HepG2 (cell line): ENCODE results near the gene NRL. TPM values are rescaled to one million over a fixed set of nuclear protein-coding genes. Genes with fewer than 3 reads are reported as not detected.
A peak's percentile ranks its signal among the peaks of the same experiment; 100 is the strongest.

ENCODE experiments used
- ATAC-seq: fragments of 200-7000 bp; cut with Tn5 transposase; 3 replicates; pipeline ENCODE4 v1.9.1; 2020; ENCODE audit warnings: mild to moderate bottlenecking, moderate library complexity
- BruUV-seq: library from RNA; stranded (reverse); fragments of 400-500 nt; replicated peaks from 2 replicates; lab custom pipeline; 2021; lab: Mats Ljungman, UMichigan
- CTCF ChIA-PET: fragments of 300-600 bp; formaldehyde crosslinking; extraction: SDS; loops from one replicate; lab custom pipeline; 2021; ENCODE audit warnings: low total read pairs, inconsistent platforms, low intra/inter-chr PET ratio; lab: Yijun Ruan, JAX
- POLR2A ChIA-PET: fragments of 350-600 bp; sonication (Branson Sonifier 250); formaldehyde crosslinking; loops from one replicate; lab custom pipeline; 2020; ENCODE audit warnings: antibody characterized with exemption, inconsistent platforms; lab: Yijun Ruan, JAX
- DNase-seq: peaks from one replicate; pipeline ENCODE4 v3.0.0-alpha.2; 2015; ENCODE audit warnings: low spot score
- FAIRE-seq: peaks from 3 replicates; lab custom pipeline; 2011; peaks lifted over from hg19 to GRCh38; lab: Jason Lieb, UNC
- H2AFZ ChIP-seq: one replicate; pipeline ENCODE4 v1.6.1; 2011; ENCODE audit warnings: low read length, inconsistent platforms
- H3K27ac ChIP-seq: fragments of 300-600 bp; 3 replicates; pipeline ENCODE4 v1.8.0; 2011; ENCODE audit warnings: mixed run types, mild to moderate bottlenecking, mixed read lengths, low read length, inconsistent platforms; ENCODE audit not compliant: insufficient read depth; ENCODE audit errors: extremely low read length
- H3K27me3 ChIP-seq, 2 experiments: fragments of 200-600 bp in 1 of 2; 2 replicates in 1 of 2; 3 replicates in 1 of 2; pipeline versions ENCODE4 v1.6.0 to v1.8.0; 2011; ENCODE audit warnings: low read length in 2 of 2, mild to moderate bottlenecking in 2 of 2, moderate library complexity in 2 of 2, inconsistent platforms in 1 of 2; ENCODE audit not compliant: insufficient read depth in 2 of 2, control insufficient read depth in 1 of 2
- H3K36me3 ChIP-seq, 2 experiments: fragments of 200-600 bp in 1 of 2; replicated peaks in 1 of 2; 2 replicates in 1 of 2; 3 replicates in 1 of 2; pipeline versions ENCODE4 v1.5.1 to v1.8.0; 2011; ENCODE audit warnings: low read length in 2 of 2, inconsistent platforms in 1 of 2; ENCODE audit not compliant: insufficient read depth in 2 of 2, control insufficient read depth in 1 of 2
- H3K4me1 ChIP-seq: 2 replicates; pipeline ENCODE4 v1.5.1; 2012; ENCODE audit warnings: low read length, inconsistent platforms; ENCODE audit not compliant: insufficient read depth
- H3K4me2 ChIP-seq: 2 replicates; pipeline ENCODE4 v1.6.0; 2011; ENCODE audit warnings: low read depth, low read length, inconsistent platforms
- H3K4me3 ChIP-seq, 3 experiments: fragments of 200-600 bp in 1 of 3; sonication (generic), shearing (Covaris generic) in 1 of 3; replicated peaks in 1 of 3; 2 replicates each; pipeline ENCODE4 v1.5.1; 2011 to 2016; ENCODE audit warnings: low read length in 3 of 3, inconsistent platforms in 2 of 3, low read depth in 2 of 3, mild to moderate bottlenecking in 2 of 3, control low read depth in 1 of 3, mixed read lengths in 1 of 3; ENCODE audit not compliant: insufficient read depth in 1 of 3
- H3K79me2 ChIP-seq: one replicate; pipeline ENCODE4 v1.6.1; 2011; ENCODE audit warnings: low read length, inconsistent platforms; ENCODE audit not compliant: insufficient read depth
- H3K9ac ChIP-seq: 2 replicates; pipeline ENCODE4 v1.6.0; 2011; ENCODE audit warnings: mild to moderate bottlenecking, low read depth, low read length, inconsistent platforms; ENCODE audit not compliant: insufficient read depth
- H3K9me3 ChIP-seq: 2 replicates; pipeline ENCODE4 v1.5.1; 2012; ENCODE audit warnings: mild to moderate bottlenecking, low read length
- H4K20me1 ChIP-seq: 2 replicates; pipeline ENCODE4 v1.6.0; 2011; ENCODE audit warnings: inconsistent platforms, mild to moderate bottlenecking, low read length, moderate library complexity; ENCODE audit not compliant: insufficient read depth
- CREM ChIP-seq, 2 experiments: sonication (generic) in 1 of 2; formaldehyde crosslinking in 1 of 2; IDR thresholded peaks; 2 replicates each; pipeline versions ENCODE4 v1.4.0 to v1.6.1; 2016 to 2020; ENCODE audit warnings: antibody characterized with exemption in 1 of 2, mild to moderate bottlenecking in 1 of 2, missing genetic modification reagents in 1 of 2
- HNF1A ChIP-seq, 2 experiments: sonication (generic) in 1 of 2; formaldehyde crosslinking in 1 of 2; IDR thresholded peaks; 2 replicates each; pipeline versions ENCODE4 v1.4.0 to v1.6.1; 2016 to 2020; ENCODE audit warnings: borderline replicate concordance in 1 of 2, low read depth in 1 of 2, mild to moderate bottlenecking in 1 of 2, missing genetic modification reagents in 1 of 2
- HNF4G ChIP-seq, 2 experiments: sonication (generic) in 1 of 2; formaldehyde crosslinking in 1 of 2; IDR thresholded peaks; 2 replicates each; pipeline versions ENCODE4 v1.4.0 to v1.6.1; 2011 to 2020; ENCODE audit warnings: borderline replicate concordance in 2 of 2, low read depth in 2 of 2, mild to moderate bottlenecking in 2 of 2, low read length in 1 of 2, missing genetic modification reagents in 1 of 2, moderate library complexity in 1 of 2
- MBNL3 ChIP-seq: fragments of 250-450 bp; sonication (Bioruptor Pico); conservative IDR thresholded peaks from 2 replicates; pipeline ENCODE4 v1.8.0; 2022; ENCODE audit warnings: mild to moderate bottlenecking, inconsistent platforms
- NFIB ChIP-seq: sonication (generic); formaldehyde crosslinking; IDR thresholded peaks from 2 replicates; pipeline ENCODE4 v1.9.0; 2021; ENCODE audit warnings: missing genetic modification reagents, mild to moderate bottlenecking, borderline replicate concordance
- NRL ChIP-seq: sonication (generic); formaldehyde crosslinking; IDR thresholded peaks from 2 replicates; pipeline ENCODE4 v1.5.0; 2020; ENCODE audit warnings: missing genetic modification reagents, mild to moderate bottlenecking, moderate library complexity, borderline replicate concordance
- PRDM10 ChIP-seq: sonication (generic); formaldehyde crosslinking; IDR thresholded peaks from 2 replicates; pipeline ENCODE4 v1.4.0; 2020; ENCODE audit warnings: low read depth, missing genetic modification reagents
- ZFY ChIP-seq: sonication (generic); formaldehyde crosslinking; IDR thresholded peaks from 2 replicates; pipeline ENCODE4 v1.4.0; 2020; ENCODE audit warnings: missing genetic modification reagents
- ZNF567 ChIP-seq: sonication (generic); formaldehyde crosslinking; IDR thresholded peaks from 2 replicates; pipeline ENCODE4 v1.8.1; 2023; ENCODE audit warnings: mild to moderate bottlenecking, missing genetic modification reagents, borderline replicate concordance
- ZNF572 ChIP-seq: sonication (generic); formaldehyde crosslinking; IDR thresholded peaks from 2 replicates; pipeline ENCODE4 v1.5.1; 2020; ENCODE audit warnings: mild to moderate bottlenecking, missing genetic modification reagents
- WGBS: methylation state at CpG from one replicate; pipeline ENCODE4 v1.1.6; 2017; ENCODE audit warnings: low lambda C conversion rate; 5-methylcytosine and 5-hydroxymethylcytosine counted together
- in situ Hi-C: cut with HindIII; loops from 2 replicates; pipeline ENCODE4 v1.10.0; 2017; ENCODE audit warnings: low pct_unique_long_range_greater_than_20kb; ENCODE audit not compliant: extremely low pct_ligation_motif_present
- intact Hi-C: fragments of 100-400 bp; cut with micrococcal nuclease; formaldehyde crosslinking; loops from one replicate; pipeline ENCODE4 v1.10.0; 2022; ENCODE audit not compliant: unreplicated experiment
- polyA plus RNA-seq, 8 experiments: library from polyadenylated mRNA; depleted of rRNA in 3 of 8; stranded (reverse) in 7 of 8; unstranded in 1 of 8; fragments of >200 nt; fragmentation: Illumina TruSeq in 4 of 8; extraction: Trizol in 4 of 8; gene quantifications; 2 replicates each; pipeline versions ENCODE4 v1.2.1 to v1.2.3, GENCODE V29; 2011 to 2016; ENCODE audit warnings: low read depth in 4 of 8, missing spikeins in 1 of 8, mixed read lengths in 1 of 8; ENCODE audit not compliant: insufficient read depth in 1 of 8
- total RNA-seq, 5 experiments: library from RNA; depleted of rRNA; stranded (reverse); fragments of >200 nt; fragmentation: Illumina TruSeq; extraction: Trizol; gene quantifications; 2 replicates each; pipeline ENCODE4 v1.2.3, GENCODE V29; 2016; ENCODE audit warnings: low read depth in 1 of 5
- TF ChIP-seq, protein P1 (sequence below): sonication (generic); formaldehyde crosslinking; IDR thresholded peaks from 2 replicates; pipeline ENCODE4 v1.4.0; 2020; ENCODE audit warnings: missing genetic modification reagents

Gene NRL
- total and polyA plus RNA-seq, 2 of the 13 experiments (the other 11 are each of a cell fraction or from before 2014, with no cell fraction given) = 2.5 to 4.7 TPM

DNA sequence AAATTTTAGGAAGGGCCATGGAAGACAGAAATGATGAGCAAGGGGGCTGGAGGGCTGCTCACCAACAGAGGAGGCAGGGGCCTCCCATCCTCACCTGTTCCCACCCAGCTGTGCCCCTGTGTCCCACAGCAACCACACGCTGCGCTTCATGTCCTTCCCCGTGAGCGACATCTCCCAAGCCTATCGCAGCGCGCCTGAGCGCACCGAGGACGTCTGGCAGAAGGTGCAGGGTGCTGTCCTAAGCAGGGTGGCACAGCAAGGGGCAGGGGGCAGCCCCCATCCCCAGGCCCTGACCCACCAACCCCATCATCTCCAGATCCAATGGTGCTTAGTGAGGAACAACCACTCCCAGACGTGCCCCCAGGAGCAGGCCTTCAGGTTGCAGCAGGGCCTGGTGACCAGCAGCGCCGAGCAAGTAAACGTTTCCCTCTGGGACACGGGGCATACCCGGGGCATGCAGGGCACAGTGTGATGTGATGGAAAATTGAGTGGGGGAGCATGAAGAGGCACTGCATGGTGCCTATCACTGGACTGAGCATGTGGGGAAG, 54.8 kb downstream of the NRL start:
- no peak overlapping the region for H3K27ac ChIP-seq
- no peak overlapping the region for H3K9ac ChIP-seq
- H2AFZ ChIP-seq = no peak overlapping the region
- TF ChIP-seq NFIB = no peak
- no peak for TF ChIP-seq HNF1A (IDR thresholded peaks at IDR 0.05; ENCODE audit: low read depth)
- TF ChIP-seq HNF1A (CRISPR knock-in tag; IDR thresholded peaks at IDR 0.05; ENCODE audit: borderline replicate concordance) = no peak
- TF ChIP-seq ZNF567 (CRISPR knock-in tag) = no peak
- TF ChIP-seq HNF4G (IDR thresholded peaks at IDR 0.05; ENCODE audit: borderline replicate concordance, low read depth, low read length) = no peak
- no peak for TF ChIP-seq HNF4G (CRISPR knock-in tag; IDR thresholded peaks at IDR 0.05; ENCODE audit: borderline replicate concordance, low read depth)
- TF ChIP-seq ZNF572 (CRISPR knock-in tag) = no peak
- peak; percentile 45; the same call in 1 of the 2 replicates for TF ChIP-seq NRL
- TF ChIP-seq MBNL3 (CRISPR knock-in tag) = peak; percentile 91; the same call in 1 of the 2 replicates
- no peak for TF ChIP-seq ZFY (CRISPR knock-in tag)
- no peak for TF ChIP-seq PRDM10 (CRISPR knock-in tag)
- TF ChIP-seq, protein P1, sequence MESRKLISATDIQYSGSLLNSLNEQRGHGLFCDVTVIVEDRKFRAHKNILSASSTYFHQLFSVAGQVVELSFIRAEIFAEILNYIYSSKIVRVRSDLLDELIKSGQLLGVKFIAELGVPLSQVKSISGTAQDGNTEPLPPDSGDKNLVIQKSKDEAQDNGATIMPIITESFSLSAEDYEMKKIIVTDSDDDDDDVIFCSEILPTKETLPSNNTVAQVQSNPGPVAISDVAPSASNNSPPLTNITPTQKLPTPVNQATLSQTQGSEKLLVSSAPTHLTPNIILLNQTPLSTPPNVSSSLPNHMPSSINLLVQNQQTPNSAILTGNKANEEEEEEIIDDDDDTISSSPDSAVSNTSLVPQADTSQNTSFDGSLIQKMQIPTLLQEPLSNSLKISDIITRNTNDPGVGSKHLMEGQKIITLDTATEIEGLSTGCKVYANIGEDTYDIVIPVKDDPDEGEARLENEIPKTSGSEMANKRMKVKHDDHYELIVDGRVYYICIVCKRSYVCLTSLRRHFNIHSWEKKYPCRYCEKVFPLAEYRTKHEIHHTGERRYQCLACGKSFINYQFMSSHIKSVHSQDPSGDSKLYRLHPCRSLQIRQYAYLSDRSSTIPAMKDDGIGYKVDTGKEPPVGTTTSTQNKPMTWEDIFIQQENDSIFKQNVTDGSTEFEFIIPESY (CRISPR knock-in tag) = no peak
- TF ChIP-seq CREM (IDR thresholded peaks at IDR 0.05) = no peak
- TF ChIP-seq CREM (CRISPR knock-in tag; IDR thresholded peaks at IDR 0.05) = no peak

More for the DNA sequence above, 54.8 kb downstream of the NRL start:
- DNase-seq (no peak), FAIRE-seq (no peak), ATAC-seq (no peak)
- intact Hi-C loops (loop anchor here (2.0 kb wide), 2 partner anchors 45 to 237 kb away; no protein-coding TSS in a partner anchor), in situ Hi-C loops (loop anchor here (5.0 kb wide), 2 partner anchors 32 to 102 kb away; partner anchors contain the start of genes IRF9 and PCK2)
- Histone ChIP-seq H3K4me2 (no peak overlapping the region), H3K9me3 (no peaks in the 10 kb centered on the region), H4K20me1 (no peaks in the 10 kb centered on the region), H3K36me3 (no peaks in the 10 kb centered on the region), H3K4me3 (no peak overlapping the region), H3K27me3 (peaks cover 12 to 33% of the 10 kb centered on the region in 2 experiments; a peak in 4 of 5 replicates), H3K79me2 (no peaks in the 10 kb centered on the region), H3K4me1 (peaks cover 37% of the 10 kb centered on the region)
- 77% methylated on average over 16 of the region's 16 CpGs for WGBS
- POLR2A ChIA-PET = interaction anchor here (1.2 to 9.6 kb wide), 2 partner anchors 15 to 33 kb away, joined by 3 to 226 read pairs; partner anchors contain the start of gene PCK2
- BruUV-seq = no TSS peak
- CTCF ChIA-PET = interaction anchor here (4.4 to 5.4 kb wide), 2 partner anchors 30 to 49 kb away, joined by 86 to 109 read pairs; no protein-coding TSS in a partner anchor
